ENCODE results near the gene BICRAL.

DNA sequence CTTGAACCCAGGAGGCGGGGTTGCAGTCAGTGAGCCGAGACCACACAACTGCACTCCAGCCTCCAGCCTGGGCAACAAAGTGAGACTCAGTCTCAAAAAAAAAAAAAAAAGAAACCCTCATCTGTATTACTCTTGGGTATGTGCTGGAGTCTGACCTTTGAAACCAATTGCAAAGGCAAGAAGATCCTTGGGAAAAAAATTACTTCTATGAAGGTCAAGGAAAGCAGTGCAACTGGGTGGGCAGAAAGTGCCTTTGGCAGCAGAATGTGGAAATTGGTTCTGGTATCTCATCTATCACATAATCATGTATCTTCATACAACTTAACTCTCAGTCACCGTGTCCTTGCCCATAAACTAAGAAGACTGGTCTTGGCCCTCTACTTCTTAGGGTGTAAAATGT is 89.9 kb downstream of the BICRAL start:
- TF ChIP-seq POLR2A (IDR thresholded peaks at IDR 0.05) (no peak), POLR2AphosphoS5 (IDR thresholded peaks at IDR 0.05) (no peak), EP300 (IDR thresholded peaks at IDR 0.05; ENCODE audit: low read depth) (no peak)
- TF ChIP-seq, protein P1, sequence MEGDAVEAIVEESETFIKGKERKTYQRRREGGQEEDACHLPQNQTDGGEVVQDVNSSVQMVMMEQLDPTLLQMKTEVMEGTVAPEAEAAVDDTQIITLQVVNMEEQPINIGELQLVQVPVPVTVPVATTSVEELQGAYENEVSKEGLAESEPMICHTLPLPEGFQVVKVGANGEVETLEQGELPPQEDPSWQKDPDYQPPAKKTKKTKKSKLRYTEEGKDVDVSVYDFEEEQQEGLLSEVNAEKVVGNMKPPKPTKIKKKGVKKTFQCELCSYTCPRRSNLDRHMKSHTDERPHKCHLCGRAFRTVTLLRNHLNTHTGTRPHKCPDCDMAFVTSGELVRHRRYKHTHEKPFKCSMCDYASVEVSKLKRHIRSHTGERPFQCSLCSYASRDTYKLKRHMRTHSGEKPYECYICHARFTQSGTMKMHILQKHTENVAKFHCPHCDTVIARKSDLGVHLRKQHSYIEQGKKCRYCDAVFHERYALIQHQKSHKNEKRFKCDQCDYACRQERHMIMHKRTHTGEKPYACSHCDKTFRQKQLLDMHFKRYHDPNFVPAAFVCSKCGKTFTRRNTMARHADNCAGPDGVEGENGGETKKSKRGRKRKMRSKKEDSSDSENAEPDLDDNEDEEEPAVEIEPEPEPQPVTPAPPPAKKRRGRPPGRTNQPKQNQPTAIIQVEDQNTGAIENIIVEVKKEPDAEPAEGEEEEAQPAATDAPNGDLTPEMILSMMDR (IDR thresholded peaks at IDR 0.05), result no peak
